A673 (cell line): Measurements from ENCODE around the gene LRRC37A2. TPM values are rescaled to one million over a fixed set of nuclear protein-coding genes. Genes with fewer than 3 reads are reported as not detected.
"Not testable (repeated sequence)": the region's sequence is repeated elsewhere in the genome, so short reads cannot be mapped to it uniquely, and the experiment has no call there.

ENCODE experiments used
- BruUV-seq: library from RNA; stranded (reverse); fragments of 400-500 nt; replicated peaks from 2 replicates; lab custom pipeline; 2021; lab: Mats Ljungman, UMichigan
- CTCF ChIA-PET: fragments of 300-600 bp; sonication (Branson Sonifier 250); formaldehyde crosslinking; loops from one replicate; lab custom pipeline; 2022; ENCODE audit warnings: antibody characterized with exemption; lab: Charles Lee
- POLR2A ChIA-PET: fragments of 300-600 bp; sonication (Branson Sonifier 250); formaldehyde crosslinking; loops from one replicate; lab custom pipeline; 2022; ENCODE audit warnings: antibody characterized with exemption; ENCODE audit not compliant: low non-redundant PET; lab: Charles Lee
- DNase-seq: peaks from one replicate; pipeline ENCODE4 v3.0.0-alpha.2; 2015; ENCODE audit warnings: low spot score
- H3K27ac ChIP-seq: fragments of 200-600 bp; sonication (generic); 2 replicates; pipeline ENCODE4 v1.5.1; 2016; ENCODE audit warnings: mixed run types, low read depth, mild to moderate bottlenecking, mixed read lengths, antibody characterized with exemption, low read length; ENCODE audit not compliant: poor library complexity, severe bottlenecking
- H3K27me3 ChIP-seq: fragments of 200-600 bp; sonication (generic); replicated peaks from 2 replicates; pipeline ENCODE4 v1.6.1; 2017; ENCODE audit warnings: mixed run types, low read depth, mild to moderate bottlenecking, mixed read lengths, antibody characterized with exemption, low read length; ENCODE audit not compliant: insufficient read depth, poor library complexity
- H3K36me3 ChIP-seq: fragments of 200-600 bp; sonication (generic); 2 replicates; pipeline ENCODE4 v1.6.1; 2016; ENCODE audit warnings: mixed run types, mild to moderate bottlenecking, mixed read lengths, antibody characterized with exemption, low read length; ENCODE audit not compliant: insufficient read depth, poor library complexity, severe bottlenecking
- H3K4me1 ChIP-seq: fragments of 200-600 bp; sonication (generic); 2 replicates; pipeline ENCODE4 v1.6.1; 2017; ENCODE audit warnings: mixed run types, mild to moderate bottlenecking, mixed read lengths, antibody characterized with exemption, low read length; ENCODE audit not compliant: insufficient read depth, poor library complexity, severe bottlenecking
- H3K4me3 ChIP-seq: fragments of 200-600 bp; sonication (generic); 2 replicates; pipeline ENCODE4 v1.5.1; 2016; ENCODE audit warnings: low read depth, mixed run types, mild to moderate bottlenecking, mixed read lengths, low read length; ENCODE audit not compliant: poor library complexity, severe bottlenecking
- H3K9me3 ChIP-seq: fragments of 200-600 bp; sonication (generic); 2 replicates; pipeline ENCODE4 v1.6.1; 2016; ENCODE audit warnings: mixed run types, low read depth, mild to moderate bottlenecking, mixed read lengths, antibody characterized with exemption, low read length; ENCODE audit not compliant: poor library complexity, severe bottlenecking
- intact Hi-C: fragments of 100-400 bp; cut with micrococcal nuclease; formaldehyde crosslinking; loops from one replicate; pipeline ENCODE4 v1.10.0; 2022; ENCODE audit not compliant: unreplicated experiment
- total RNA-seq: library from RNA; stranded (reverse); gene quantifications from 2 replicates; pipeline ENCODE4 v1.2.3, GENCODE V29; 2021

LRRC37A2 gene
- total RNA-seq, 1 experiment from 2014 or later, result 11.2 TPM

DNA sequence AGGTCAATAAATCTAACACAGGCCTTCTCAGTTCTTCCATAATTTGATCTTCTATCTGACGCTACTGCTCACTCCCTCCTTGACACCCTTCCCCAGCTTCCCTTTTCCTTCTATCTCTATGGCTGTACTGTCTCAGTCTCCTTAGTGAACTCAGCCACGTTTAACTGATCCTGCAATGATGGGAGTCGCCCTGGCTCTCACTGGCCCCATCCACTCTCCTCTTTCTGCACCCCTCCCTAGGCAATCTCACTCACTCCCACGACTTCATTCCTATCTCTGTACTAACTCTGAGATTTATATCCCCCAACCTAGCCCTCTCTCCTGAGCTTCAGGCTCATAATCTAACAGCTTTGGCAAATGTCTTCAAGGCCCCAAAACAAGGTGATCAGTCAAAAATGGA is 59.5 kb downstream of the LRRC37A2 start:
- H3K27me3 ChIP-seq, DNase-seq, intact Hi-C loops, H3K9me3 ChIP-seq, BruUV-seq, H3K36me3 ChIP-seq, CTCF ChIA-PET, H3K4me3 ChIP-seq, H3K4me1 ChIP-seq, H3K27ac ChIP-seq, POLR2A ChIA-PET: not testable (repeated sequence)

DNA sequence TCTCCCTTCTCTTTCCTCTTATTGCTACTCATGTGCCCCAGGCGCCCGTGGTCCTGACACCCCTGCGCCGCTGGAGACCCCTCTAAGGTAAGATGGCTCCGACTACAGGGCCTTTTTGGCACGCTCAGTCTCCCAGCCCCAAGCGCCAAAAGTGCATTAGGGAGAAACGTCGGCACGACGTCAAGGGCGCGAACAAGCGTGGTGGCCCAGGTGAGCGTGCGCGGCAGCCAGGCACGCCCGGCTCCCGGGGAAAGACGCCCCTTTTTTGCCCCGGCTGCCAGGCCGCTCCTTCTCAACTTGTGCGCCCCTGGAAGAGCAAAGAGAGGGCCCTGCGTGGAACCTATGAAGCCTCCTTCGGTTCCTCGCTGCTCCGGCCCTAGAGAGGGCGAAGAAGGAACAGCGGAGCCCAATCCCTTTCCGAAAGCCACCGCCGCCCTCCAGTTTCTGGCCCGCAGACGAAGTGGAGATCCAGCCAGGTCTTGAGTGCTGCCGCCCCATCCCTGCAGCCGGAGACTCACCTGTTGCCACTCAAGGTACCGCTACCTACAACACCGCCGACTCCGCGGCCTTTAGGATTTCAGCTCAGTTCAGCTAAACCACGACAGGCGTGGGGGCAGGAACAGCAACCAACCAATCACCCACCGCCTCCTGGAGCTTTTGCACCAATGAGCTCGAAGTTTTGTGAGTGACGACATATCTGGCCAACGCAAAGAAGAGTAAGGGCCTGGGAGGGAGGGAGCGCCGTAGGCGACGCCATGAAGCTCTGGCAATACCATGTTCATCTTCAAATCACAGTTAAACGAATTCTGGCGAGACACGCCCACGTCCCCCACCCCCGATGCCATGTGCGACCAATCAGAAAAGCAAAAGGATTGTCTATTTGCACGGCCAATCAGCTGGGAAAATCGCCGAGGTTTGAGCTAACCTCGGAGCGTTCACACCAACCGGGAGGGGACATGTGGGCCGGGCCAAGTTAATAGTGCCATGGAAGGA is 67.1 kb downstream of the LRRC37A2 start, which contains the start of gene ARL17A:
ARL17A (minus strand) TSS at position 609 of the 993 bp plus-strand sequence. CDS start 3,369 bp downstream, outside the sequence.
- POLR2A ChIA-PET, H3K9me3 ChIP-seq, CTCF ChIA-PET, DNase-seq, BruUV-seq, H3K4me1 ChIP-seq, H3K27ac ChIP-seq, H3K36me3 ChIP-seq, H3K4me3 ChIP-seq, intact Hi-C loops, H3K27me3 ChIP-seq: not testable (repeated sequence)

GRCh38 chr17:46580082-46580481 is 67.8 kb downstream of the LRRC37A2 start:
- H3K4me3 ChIP-seq, intact Hi-C loops, H3K9me3 ChIP-seq, CTCF ChIA-PET, H3K36me3 ChIP-seq, H3K27ac ChIP-seq, DNase-seq, POLR2A ChIA-PET, H3K27me3 ChIP-seq, H3K4me1 ChIP-seq: not testable (repeated sequence)
- BruUV-seq, result TSS peak; percentile 97

- H3K27ac ChIP-seq, H3K9me3 ChIP-seq, intact Hi-C loops, H3K36me3 ChIP-seq, POLR2A ChIA-PET, DNase-seq, H3K27me3 ChIP-seq, H3K4me1 ChIP-seq, CTCF ChIA-PET, H3K4me3 ChIP-seq, BruUV-seq: not testable (repeated sequence)
Observed at GRCh38 chr17:46585444-46585843, 73.2 kb downstream of the LRRC37A2 start.

- H3K4me1 ChIP-seq, H3K36me3 ChIP-seq, BruUV-seq, intact Hi-C loops, DNase-seq, H3K9me3 ChIP-seq, H3K27me3 ChIP-seq, POLR2A ChIA-PET, H3K4me3 ChIP-seq, H3K27ac ChIP-seq, CTCF ChIA-PET: not testable (repeated sequence)
Observed at GRCh38 chr17:46590157-46591146, 78.2 kb downstream of the LRRC37A2 start, which contains the start of gene NSF. NSF (plus strand) TSS chr17:46590669; CDS start chr17:46590776, 107 bp downstream.

GRCh38 chr17:46591332-46591731 is 79.1 kb downstream of the LRRC37A2 start:
- CTCF ChIA-PET, H3K27me3 ChIP-seq, POLR2A ChIA-PET, intact Hi-C loops, H3K4me3 ChIP-seq, H3K27ac ChIP-seq, H3K9me3 ChIP-seq, DNase-seq, H3K4me1 ChIP-seq, H3K36me3 ChIP-seq: not testable (repeated sequence)
- BruUV-seq, result TSS peak; percentile 37

GRCh38 chr17:46598344-46598931 is 86.2 kb downstream of the LRRC37A2 start:
- POLR2A ChIA-PET, H3K27me3 ChIP-seq, BruUV-seq, H3K4me1 ChIP-seq, H3K4me3 ChIP-seq, CTCF ChIA-PET, H3K27ac ChIP-seq, DNase-seq, intact Hi-C loops, H3K9me3 ChIP-seq, H3K36me3 ChIP-seq: not testable (repeated sequence)
